CD1c-positive myeloid dendritic cell (primary cell): ENCODE results near the gene MYO3B.
"Not testable (repeated sequence)": the region's sequence is repeated elsewhere in the genome, so short reads cannot be mapped to it uniquely, and the experiment has no call there.

Experiments used
- DNase-seq: peaks from one replicate; pipeline ENCODE4 v3.0.0-alpha.2; 2016; ENCODE audit errors: extremely low spot score

MYO3B gene

GRCh38 chr2:170635094-170635493 lies 457.1 kb downstream of the MYO3B start:
- not testable (repeated sequence) for DNase-seq

- no peak for DNase-seq
Observed at GRCh38 chr2:170639635-170640034, 461.7 kb downstream of the MYO3B start.

GRCh38 chr2:170641961-170642360 lies 464.0 kb downstream of the MYO3B start:
- no peak for DNase-seq

GRCh38 chr2:170643346-170643745 lies 465.4 kb downstream of the MYO3B start:
- no peak for DNase-seq

- DNase-seq = no peak
Observed at GRCh38 chr2:170647741-170648436, 469.9 kb downstream of the MYO3B start.

- peak; percentile 9 for DNase-seq
Observed at GRCh38 chr2:170651624-170652325, 473.8 kb downstream of the MYO3B start.

- no peak for DNase-seq
Observed at GRCh38 chr2:170652637-170653417, 474.9 kb downstream of the MYO3B start.

GRCh38 chr2:170656669-170657068 lies 478.7 kb downstream of the MYO3B start:
- DNase-seq = no peak

- no peak for DNase-seq
Observed at GRCh38 chr2:170660409-170660808, 482.5 kb downstream of the MYO3B start.

- DNase-seq = no peak
Observed at GRCh38 chr2:170665743-170666142, 487.8 kb downstream of the MYO3B start.

GRCh38 chr2:170669909-170670308 lies 492.0 kb downstream of the MYO3B start:
- no peak for DNase-seq

GRCh38 chr2:170670651-170671050 lies 492.7 kb downstream of the MYO3B start:
- DNase-seq = no peak

- no peak for DNase-seq
Observed at GRCh38 chr2:170671079-170671478, 493.1 kb downstream of the MYO3B start.

GRCh38 chr2:170674282-170674681 lies 496.3 kb downstream of the MYO3B start:
- DNase-seq = not testable (repeated sequence)

GRCh38 chr2:170675701-170676100 lies 497.8 kb downstream of the MYO3B start:
- no peak for DNase-seq

GRCh38 chr2:170679607-170680079 lies 501.7 kb downstream of the MYO3B start:
- DNase-seq = no peak

- no peak for DNase-seq
Observed at GRCh38 chr2:170680172-170680941, 502.4 kb downstream of the MYO3B start.

GRCh38 chr2:170681311-170681710 lies 503.4 kb downstream of the MYO3B start:
- no peak for DNase-seq

GRCh38 chr2:170685591-170685990 lies 507.6 kb downstream of the MYO3B start:
- DNase-seq = no peak

- DNase-seq = no peak
Observed at GRCh38 chr2:170689481-170689880, 511.5 kb downstream of the MYO3B start.

GRCh38 chr2:170690640-170691039 lies 512.7 kb downstream of the MYO3B start:
- DNase-seq = no peak

- DNase-seq = no peak
Observed at GRCh38 chr2:170694316-170694715, 516.4 kb downstream of the MYO3B start.
